ENCODE data around the gene ANO4.
"Not testable (repeated sequence)": the region's sequence is repeated elsewhere in the genome, so short reads cannot be mapped to it uniquely, and the experiment has no call there.

The ANO4 gene

DNA sequence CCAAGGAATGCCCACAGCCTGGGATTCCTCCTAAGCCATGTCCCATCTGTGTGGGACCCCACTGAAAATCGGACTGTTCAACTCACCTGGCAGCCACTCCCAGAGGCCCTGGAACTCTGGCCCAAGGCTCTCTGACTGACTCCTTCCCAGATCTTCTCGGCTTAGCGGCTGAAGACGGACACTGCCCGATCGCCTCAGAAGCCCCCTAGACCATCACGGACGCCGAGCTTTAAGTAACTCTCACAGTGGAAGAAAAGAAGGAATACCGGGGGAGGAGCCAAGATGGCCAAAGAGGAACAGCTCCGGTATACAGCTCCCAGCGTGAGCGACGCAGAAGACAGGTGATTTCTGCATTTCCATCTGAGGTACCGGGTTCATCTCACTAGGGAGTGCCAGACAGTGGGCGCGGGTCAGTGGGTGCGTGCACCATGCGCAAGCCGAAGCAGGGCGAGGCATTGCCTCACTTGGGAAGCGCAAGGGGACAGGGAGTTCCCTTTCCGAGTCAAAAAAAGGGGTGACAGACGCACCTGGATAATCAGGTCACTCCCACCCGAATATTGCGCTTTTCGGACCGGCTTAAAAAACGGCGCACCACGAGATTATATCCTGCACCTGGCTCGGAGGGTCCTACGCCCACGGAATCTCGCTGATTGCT is 351.3 kb downstream of the ANO4 start:
- H3K9me3 ChIP-seq (ENCODE audit: control insufficient read depth, insufficient read depth, low read length); H3K36me3 ChIP-seq (ENCODE audit: insufficient read depth, low read length); H3K4me1 ChIP-seq (ENCODE audit: insufficient read depth, low read length): not testable (repeated sequence)
- peak overlapping the region; percentile 70; the same call in 1 of the 2 replicates for H3K9ac ChIP-seq (ENCODE audit: low read depth, low read length)

DNA sequence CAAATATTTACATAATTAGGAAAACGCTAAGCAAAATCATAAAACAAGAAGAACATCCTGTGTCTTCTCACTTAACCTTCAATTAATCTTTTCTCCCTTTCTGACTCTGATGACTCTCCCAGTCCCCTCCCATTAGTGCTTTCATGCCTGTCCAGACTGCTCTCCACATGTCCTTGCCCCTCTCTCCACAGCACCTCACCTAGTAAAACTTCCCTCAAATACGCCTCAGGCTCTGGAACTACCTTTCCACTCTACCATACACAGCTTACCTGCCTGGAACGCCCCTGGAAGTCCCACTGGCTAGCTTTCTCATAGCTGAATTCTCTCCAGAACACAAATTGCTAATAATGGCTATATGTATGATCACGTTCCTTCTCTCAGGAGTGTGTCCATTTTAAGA is 370.7 kb downstream of the ANO4 start:
- Histone ChIP-seq H3K36me3 (ENCODE audit: insufficient read depth, low read length) (no peaks in the 10 kb centered on the region), H3K9me3 (ENCODE audit: control insufficient read depth, insufficient read depth, low read length) (no peaks in the 10 kb centered on the region), H3K9ac (ENCODE audit: low read depth, low read length) (no peak overlapping the region), H3K4me1 (ENCODE audit: insufficient read depth, low read length) (no peaks in the 10 kb centered on the region)

DNA sequence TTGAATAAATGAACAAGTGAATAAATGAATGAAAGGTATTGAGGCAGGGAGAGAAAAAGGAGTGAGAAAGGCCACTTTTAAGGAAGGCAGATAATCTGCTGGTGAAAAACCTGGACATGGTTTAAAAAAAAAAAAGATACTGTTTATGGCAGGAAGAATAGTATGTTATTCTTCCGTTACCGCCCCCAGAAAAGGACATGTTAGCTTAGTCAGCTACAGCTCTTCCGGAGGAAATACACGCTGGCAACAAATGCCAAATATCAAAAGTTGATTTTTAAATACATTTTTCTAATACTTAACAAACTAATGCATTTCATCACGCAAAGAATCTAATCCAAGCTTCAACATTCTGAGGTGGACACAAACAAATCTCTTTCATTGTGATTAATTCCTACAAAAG is 372.3 kb downstream of the ANO4 start:
- no peaks in the 10 kb centered on the region for H3K36me3 ChIP-seq (ENCODE audit: insufficient read depth, low read length)
- no peaks in the 10 kb centered on the region for H3K4me1 ChIP-seq (ENCODE audit: insufficient read depth, low read length)
- no peak overlapping the region for H3K9ac ChIP-seq (ENCODE audit: low read depth, low read length)
- H3K9me3 ChIP-seq (ENCODE audit: control insufficient read depth, insufficient read depth, low read length), result no peaks in the 10 kb centered on the region

DNA sequence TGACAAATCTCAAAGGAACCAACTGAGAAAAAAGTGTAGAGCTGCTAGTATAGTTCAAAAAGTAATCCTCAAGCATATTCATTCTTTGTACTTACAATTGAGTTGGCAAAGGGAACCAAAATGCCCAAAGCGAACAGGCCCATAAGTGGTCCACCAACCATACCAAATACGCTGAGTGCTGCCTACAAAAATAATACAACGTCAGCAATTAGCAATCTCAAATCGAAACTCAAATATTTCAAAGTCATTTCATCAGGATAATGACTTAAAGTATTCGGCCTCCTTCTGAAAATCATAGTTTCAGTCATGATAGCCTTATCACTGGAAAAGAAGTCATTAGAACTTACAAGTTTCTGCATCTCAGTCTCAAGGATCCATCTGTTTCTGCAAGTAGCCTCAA is 373.4 kb downstream of the ANO4 start:
- no peak overlapping the region for H3K9ac ChIP-seq (ENCODE audit: low read depth, low read length)
- no peaks in the 10 kb centered on the region for H3K9me3 ChIP-seq (ENCODE audit: control insufficient read depth, insufficient read depth, low read length)
- H3K36me3 ChIP-seq (ENCODE audit: insufficient read depth, low read length), result no peaks in the 10 kb centered on the region
- H3K4me1 ChIP-seq (ENCODE audit: insufficient read depth, low read length), result no peaks in the 10 kb centered on the region

DNA sequence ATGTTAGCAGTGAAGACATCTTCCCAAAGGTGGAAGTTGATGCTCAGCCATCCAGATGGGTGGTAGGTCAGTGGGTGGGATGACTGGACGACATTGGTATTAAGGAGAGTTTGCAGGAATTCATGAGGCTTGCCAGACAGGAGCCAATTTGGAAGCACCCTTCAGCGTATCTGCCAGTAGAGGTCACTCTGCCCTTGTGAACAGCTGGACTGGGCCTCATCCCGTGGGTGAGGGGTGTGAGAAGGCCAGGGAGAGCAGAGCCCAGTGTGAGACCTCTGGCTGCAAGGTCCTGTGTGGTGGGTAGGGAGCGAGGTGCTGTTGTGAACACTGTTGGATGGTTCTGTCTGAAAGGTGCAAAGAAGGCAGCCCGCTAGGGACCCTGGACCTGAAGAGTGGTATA is 377.7 kb downstream of the ANO4 start:
- Histone ChIP-seq H3K9me3 (ENCODE audit: control insufficient read depth, insufficient read depth, low read length) (no peaks in the 10 kb centered on the region), H3K9ac (ENCODE audit: low read depth, low read length) (no peak overlapping the region), H3K36me3 (ENCODE audit: insufficient read depth, low read length) (no peaks in the 10 kb centered on the region), H3K4me1 (ENCODE audit: insufficient read depth, low read length) (no peaks in the 10 kb centered on the region)

DNA sequence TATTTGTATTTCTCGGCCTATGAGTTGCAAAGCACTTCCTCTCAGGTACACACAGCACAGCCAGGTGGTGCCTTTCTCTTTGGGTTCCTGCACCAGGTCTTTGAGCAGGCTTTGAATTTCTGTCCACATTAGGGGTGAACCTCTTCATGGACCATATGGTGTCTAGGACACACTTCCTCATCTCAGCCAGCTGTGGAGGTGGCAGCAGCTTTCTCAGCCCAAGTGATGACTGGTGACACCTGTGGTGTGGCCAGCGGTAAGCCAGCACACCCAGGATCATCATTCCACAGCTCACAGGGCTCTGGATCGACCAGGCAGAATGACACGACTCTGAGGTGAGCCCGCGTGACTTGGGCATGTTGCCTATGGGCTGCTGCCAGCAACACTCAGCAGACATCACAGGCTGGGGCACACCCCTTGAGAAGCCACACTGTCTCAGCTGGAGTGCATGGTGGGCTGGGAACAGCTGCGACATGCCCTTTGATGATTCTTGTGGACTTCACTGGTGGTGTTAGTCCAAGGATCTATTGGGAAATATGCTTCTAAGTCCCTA is 378.7 kb downstream of the ANO4 start:
- Histone ChIP-seq H3K9ac (ENCODE audit: low read depth, low read length) (no peak overlapping the region), H3K4me1 (ENCODE audit: insufficient read depth, low read length) (no peaks in the 10 kb centered on the region), H3K36me3 (ENCODE audit: insufficient read depth, low read length) (no peaks in the 10 kb centered on the region), H3K9me3 (ENCODE audit: control insufficient read depth, insufficient read depth, low read length) (no peaks in the 10 kb centered on the region)

DNA sequence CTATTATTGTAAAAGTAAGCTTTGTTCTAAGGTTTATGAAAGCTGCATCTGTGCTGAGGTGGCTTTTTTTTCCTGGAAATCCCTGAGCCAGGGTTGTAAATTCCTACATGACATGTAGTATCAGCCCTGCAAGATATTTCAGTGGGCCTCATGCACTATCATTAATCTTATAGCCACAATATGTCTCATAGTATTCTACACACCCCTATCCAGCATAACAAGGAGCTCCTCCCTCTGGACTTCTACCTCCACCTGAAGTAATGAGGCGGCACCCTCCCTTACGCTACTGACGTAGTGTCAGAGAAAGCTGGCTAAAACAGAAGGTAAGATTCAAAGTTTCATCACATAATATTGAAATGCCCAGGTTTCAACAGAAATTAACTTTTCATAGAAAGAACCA is 380.0 kb downstream of the ANO4 start:
- Histone ChIP-seq H3K4me1 (ENCODE audit: insufficient read depth, low read length) (no peaks in the 10 kb centered on the region), H3K9ac (ENCODE audit: low read depth, low read length) (no peak overlapping the region), H3K9me3 (ENCODE audit: control insufficient read depth, insufficient read depth, low read length) (no peaks in the 10 kb centered on the region), H3K36me3 (ENCODE audit: insufficient read depth, low read length) (no peaks in the 10 kb centered on the region)

All from ES-I3 (cell line).